HG03064 (cell line): Measurements from ENCODE around the gene ZSCAN31.
"Not testable (repeated sequence)": the region's sequence is repeated elsewhere in the genome, so short reads cannot be mapped to it uniquely, and the experiment has no call there.

Experiments
- ATAC-seq: cut with Tn5 transposase; IDR thresholded peaks from one replicate; pipeline ENCODE4 v1.9.1; 2021; ENCODE audit warnings: low read depth; ENCODE audit not compliant: unreplicated experiment

Gene ZSCAN31

GRCh38 chr6:28335564-28336283 lies at the start of gene ZSCAN31:
Gene ZSCAN31 (minus strand): TSS chr6:28336148. CDS start chr6:28329683, 6,465 bp downstream.
- ATAC-seq = peak; percentile 84

- no peak for ATAC-seq
These were observed 48.2 kb upstream of the ZSCAN31 start for GRCh38 chr6:28384143-28384533.

- peak; percentile 76 for ATAC-seq
These were observed 47.5 kb upstream of the ZSCAN31 start for GRCh38 chr6:28383235-28384142.

GRCh38 chr6:28380381-28380780 lies 44.4 kb upstream of the ZSCAN31 start:
- ATAC-seq = no peak

GRCh38 chr6:28378644-28379043 lies 42.7 kb upstream of the ZSCAN31 start:
- no peak for ATAC-seq

- ATAC-seq = no peak
These were observed 41.9 kb upstream of the ZSCAN31 start for GRCh38 chr6:28377879-28378278.

GRCh38 chr6:28373925-28374324 lies 38.0 kb upstream of the ZSCAN31 start:
- no peak for ATAC-seq

GRCh38 chr6:28371706-28372451 lies 35.9 kb upstream of the ZSCAN31 start:
- no peak for ATAC-seq

GRCh38 chr6:28371280-28371679 lies 35.3 kb upstream of the ZSCAN31 start:
- ATAC-seq = no peak

GRCh38 chr6:28370440-28370839 lies 34.5 kb upstream of the ZSCAN31 start:
- no peak for ATAC-seq

GRCh38 chr6:28369463-28369862 lies 33.5 kb upstream of the ZSCAN31 start:
- ATAC-seq = no peak

GRCh38 chr6:28368522-28368921 lies 32.6 kb upstream of the ZSCAN31 start:
- ATAC-seq = no peak

GRCh38 chr6:28365590-28365989 lies 29.6 kb upstream of the ZSCAN31 start:
- ATAC-seq = not testable (repeated sequence)

- no peak for ATAC-seq
These were observed 25.0 kb upstream of the ZSCAN31 start for GRCh38 chr6:28360961-28361360.

- not testable (repeated sequence) for ATAC-seq
These were observed 23.6 kb upstream of the ZSCAN31 start for GRCh38 chr6:28359562-28359961.

GRCh38 chr6:28357036-28357435 lies 21.1 kb upstream of the ZSCAN31 start:
- ATAC-seq = no peak

GRCh38 chr6:28356666-28357020 lies 20.7 kb upstream of the ZSCAN31 start:
- no peak for ATAC-seq

GRCh38 chr6:28355743-28356665 lies 20.1 kb upstream of the ZSCAN31 start:
- ATAC-seq = no peak

GRCh38 chr6:28354688-28355554 lies 19.0 kb upstream of the ZSCAN31 start:
- no peak for ATAC-seq
